Hematopoietic multipotent progenitor cell (in vitro differentiated cells): ENCODE data around the gene LEMD1. TPM values are rescaled to one million over a fixed set of nuclear protein-coding genes. Genes with fewer than 3 reads are reported as not detected.
"Not testable (repeated sequence)": the region's sequence is repeated elsewhere in the genome, so short reads cannot be mapped to it uniquely, and the experiment has no call there.

ENCODE experiments used
- DNase-seq, 3 donors: peaks; one replicate each; pipeline ENCODE4 v3.0.0-alpha.2; 2011 to 2015; ENCODE audit warnings: low read depth in 2 of 3, low spot score in 2 of 3
- total RNA-seq: library from RNA; depleted of rRNA; stranded (reverse); fragments of >200 nt; gene quantifications from one replicate; pipeline ENCODE4 v1.2.3, GENCODE V29; 2012

LEMD1 gene
- total RNA-seq, 1 donor, result not detected

DNA sequence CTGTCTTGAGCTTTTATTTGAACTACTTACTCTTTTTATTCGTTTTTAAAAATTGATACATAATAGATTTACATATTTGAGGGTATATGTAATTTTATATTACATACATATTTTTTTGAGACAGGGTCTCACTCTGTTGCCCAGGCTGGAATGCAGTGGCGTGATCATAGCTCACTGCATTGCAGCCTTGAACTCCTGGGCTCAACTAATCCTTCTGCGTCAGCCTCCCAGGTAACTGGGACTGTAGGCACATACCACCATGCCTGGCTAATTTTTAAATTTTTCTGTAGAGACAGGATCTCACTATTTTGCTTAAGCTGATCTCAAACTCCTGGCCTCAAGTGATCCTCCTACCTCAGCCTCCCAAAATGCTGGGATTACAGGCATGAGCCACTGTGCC is 38.9 kb downstream of the LEMD1 start:
- not testable (repeated sequence) for DNase-seq

DNA sequence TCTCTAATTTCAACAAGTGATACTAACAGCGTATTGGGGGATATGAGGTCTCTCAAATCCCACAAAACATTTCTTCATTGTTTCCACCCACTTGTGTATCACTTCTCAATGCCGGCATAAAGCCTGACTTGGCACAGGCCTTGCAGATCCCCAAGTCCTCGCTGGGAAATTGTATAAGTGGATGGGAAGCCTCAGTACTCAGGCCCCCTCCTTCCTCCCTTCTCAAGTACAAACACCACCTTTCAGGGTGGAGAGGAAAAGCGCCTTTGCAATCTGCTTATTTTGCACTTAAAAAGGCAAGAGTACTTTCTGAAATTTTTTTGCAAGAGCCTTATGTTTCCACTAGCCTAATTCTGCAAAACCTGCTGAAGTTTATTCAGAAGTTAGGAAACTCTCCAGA is 39.3 kb downstream of the LEMD1 start:
- DNase-seq, result no peak

DNA sequence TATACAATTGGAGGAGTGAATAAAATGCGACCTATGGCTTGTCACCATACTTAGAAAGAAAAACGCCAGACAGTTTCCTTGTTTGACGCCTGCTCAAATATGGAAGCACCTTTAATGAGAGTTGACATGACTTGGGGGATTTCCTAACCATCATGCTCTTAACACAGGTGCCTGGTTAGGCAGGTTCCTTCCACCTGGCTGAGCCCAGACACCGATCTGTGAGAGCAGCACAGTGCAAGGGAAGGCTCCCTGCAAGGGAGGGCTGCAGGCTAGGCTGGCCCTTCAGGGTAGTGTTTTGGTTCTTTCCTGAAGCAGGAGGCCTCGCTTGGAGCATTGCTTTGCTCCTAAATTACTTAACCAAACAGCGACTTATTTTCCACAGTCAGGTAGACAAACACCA is 40.6 kb downstream of the LEMD1 start:
- DNase-seq, result no peak

DNA sequence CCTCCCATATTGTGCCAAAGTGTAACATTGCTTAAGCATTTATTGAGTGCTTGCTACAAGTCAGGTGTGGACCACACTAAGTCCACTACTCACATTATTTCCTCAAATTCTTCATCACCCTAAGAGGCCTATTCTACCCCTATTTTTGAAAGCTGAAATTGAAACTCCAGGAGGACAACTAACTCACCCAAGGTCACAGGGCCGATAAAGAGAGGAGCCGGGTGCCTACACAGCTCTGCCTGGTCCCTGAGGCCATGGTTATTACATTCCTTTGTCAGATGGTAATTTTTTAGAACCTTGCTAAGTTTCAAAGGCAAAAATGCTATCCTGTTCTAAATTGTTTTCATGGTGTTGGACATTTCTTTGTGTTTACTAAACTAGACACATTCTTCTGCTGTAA is 41.0 kb downstream of the LEMD1 start:
- DNase-seq, result no peak

DNA sequence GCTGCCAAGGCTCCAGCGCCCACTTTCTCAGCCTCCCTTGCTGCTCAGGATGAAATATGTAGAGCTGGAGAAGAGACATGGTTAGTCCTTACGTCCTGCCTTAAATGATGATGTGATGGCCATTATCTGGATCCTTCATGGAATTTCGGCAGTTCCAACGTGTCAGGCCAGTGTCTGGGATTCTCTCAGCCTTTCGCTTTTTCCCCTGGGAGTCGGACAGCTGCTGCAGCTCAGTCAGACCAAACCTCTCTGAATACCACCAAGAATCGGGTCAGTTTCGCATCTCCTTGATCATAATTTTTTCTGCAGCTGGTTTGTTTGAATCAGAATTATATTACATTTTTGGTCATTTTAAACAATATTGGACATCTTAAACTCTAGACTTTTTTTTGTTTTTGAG is 42.8 kb downstream of the LEMD1 start:
- DNase-seq, result no peak

DNA sequence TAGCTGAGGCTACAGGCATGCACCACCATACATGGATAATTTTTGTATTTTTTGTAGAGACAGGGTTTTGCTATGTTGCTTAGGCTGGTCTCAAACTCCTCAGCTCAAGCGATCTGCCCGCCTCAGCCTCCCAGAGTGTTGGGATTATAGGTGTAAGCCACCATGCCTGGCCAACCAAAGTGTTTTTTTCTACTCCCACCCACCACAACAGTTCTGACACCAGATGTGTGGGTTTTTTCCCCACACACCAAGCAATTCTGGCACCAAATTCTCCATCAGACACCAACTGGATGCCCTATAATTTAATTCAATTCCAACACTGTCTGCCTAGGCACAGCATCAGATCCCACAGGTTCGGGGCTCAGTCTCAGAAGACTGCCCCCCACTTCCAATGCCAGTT is 44.5 kb downstream of the LEMD1 start:
- DNase-seq, result no peak

DNA sequence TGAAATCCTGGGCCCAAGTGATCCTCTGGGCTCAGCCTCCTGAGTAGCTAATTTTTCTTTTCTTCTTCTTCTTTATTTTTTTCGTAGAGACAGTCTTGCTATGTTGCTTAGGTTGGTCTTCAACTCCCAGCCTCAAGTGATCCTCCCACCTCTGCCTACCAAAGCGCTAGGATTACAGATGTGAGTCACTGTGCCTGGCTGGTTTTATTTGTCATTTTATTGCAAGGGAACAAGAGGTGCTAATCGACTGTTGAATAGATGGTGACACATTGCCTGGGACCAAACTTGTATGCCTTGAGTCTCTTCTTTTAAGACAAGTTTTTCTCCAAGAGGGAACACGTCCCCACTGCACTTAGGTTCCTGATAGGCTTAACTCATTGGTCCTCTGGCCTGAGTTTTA is 45.1 kb downstream of the LEMD1 start:
- DNase-seq, result no peak

DNA sequence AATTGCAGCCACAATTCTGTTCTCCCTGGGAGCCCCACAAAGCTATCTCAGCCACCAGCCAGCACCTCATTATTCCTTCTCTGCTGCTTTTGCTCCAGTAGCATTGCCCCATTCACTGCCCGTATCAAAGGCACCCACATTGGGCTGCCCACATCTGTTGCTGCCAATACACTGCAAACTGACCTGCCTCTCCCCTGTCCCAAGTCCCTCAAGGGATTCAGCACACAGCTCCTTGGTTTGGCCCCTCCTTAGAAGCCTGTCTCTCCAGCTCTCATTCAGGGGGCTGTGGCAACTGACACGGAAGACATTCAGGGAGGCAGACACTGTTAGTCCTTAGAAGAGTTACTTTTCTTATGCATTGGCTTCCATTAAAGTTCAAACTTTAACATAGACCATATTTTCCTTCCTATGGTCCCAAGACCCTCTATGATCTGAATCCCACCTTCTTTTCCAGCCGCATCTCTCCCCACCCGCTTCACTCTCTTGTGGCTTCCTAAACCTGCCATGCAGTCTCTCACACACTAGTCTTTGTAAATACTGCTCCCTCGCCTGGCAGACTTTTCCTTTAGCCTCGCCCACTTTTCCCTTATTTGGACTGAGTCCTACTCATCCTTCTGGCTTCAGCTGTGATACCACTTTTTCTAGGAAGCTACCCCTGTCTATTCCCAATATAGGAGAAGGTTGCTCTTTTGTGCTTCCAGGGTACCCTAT is 45.9 kb downstream of the LEMD1 start:
- no peak for DNase-seq

DNA sequence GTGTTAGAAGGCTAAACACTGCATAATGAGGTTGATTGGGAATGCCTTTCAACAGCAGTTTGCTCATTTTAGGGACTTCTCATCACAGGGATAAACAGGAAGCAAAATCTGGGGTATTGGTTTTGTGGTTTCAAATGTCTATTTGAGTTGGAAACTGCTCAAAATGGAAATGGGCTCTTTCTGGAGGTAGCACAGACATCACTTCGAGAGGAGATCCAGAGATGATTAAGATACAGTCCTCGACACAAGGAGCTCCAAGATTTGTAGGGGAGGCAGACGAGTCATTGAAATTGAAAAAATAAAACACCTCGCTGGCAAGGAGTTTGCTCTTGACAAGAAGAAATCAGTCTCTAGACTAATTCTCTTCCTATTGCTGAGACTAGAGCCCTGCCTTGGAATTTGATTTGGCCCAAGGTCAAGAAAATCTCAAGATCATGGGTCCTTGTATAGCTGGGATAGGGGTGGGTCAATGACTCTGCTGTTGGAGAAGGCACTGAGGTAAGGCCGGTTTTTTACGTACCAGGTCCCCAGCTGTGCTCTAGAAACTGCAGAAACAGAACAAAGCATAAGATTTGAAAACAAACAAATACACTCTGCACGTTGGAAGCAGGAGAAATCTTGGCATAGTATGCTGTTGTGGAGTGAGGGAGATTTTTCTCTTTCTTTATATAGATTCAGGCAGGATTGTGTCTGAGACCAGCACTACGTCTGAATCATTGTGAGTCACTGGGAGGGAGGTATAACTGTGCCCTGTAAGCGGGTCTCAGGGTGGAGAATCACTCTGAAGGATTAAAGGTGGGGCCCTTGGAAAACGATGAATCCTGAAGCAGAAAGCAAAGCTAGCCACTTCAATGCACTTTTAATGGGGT is 47.4 kb downstream of the LEMD1 start:
- no peak for DNase-seq

DNA sequence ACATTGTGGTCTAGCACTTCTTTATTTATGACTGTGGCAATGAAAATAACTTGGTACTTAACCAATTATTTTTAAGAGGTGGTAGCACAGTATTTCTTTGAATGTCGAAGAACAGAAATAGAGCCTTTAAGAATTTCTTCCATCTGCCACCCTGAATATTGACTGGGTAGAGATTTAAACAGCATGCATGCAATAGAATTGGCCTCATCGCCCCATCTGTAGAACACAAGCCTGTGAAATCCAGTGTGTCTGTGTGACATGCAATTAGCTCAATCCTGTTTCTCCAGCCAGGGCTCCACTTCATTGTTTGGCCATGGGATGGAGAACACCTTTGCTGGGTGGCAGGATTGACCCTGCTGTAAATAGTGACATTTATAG is 48.1 kb downstream of the LEMD1 start:
- DNase-seq, result no peak

DNA sequence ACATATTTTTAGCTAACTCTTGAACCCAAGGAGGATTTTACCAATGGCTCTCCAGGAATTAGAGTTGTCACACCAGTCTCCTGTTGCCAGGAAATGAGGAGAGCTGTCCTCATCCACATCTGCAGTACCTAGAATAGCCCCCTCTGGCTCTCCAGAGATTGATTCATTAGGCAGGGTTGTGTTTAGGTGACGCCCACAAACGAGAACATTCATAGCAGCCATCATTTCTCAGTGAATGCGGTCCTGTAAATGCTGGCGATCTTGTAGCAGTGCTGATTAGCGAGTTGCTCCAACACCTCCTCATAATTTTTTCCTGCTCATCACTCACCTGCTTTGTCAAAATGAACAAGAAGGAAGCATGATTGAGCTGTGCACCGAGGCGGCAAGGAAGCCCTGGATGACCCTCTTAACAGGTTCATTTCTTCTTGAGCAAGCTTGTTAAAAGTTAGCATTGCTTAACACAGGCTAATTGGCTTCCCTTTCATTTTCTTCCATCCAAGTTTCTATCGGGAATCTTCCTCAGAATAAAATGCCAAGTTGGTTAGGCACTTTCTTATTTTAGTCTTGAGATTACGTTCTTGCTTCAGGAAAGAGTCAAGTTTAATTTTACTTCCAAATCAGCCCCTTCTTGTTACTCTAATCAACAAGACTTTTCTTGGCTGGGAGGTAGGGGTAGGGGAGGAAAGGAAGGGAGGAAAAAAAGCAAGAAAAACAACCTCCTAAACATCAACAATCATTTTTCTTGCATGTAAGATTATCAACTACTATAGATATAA is 48.6 kb downstream of the LEMD1 start:
- DNase-seq, result no peak

DNA sequence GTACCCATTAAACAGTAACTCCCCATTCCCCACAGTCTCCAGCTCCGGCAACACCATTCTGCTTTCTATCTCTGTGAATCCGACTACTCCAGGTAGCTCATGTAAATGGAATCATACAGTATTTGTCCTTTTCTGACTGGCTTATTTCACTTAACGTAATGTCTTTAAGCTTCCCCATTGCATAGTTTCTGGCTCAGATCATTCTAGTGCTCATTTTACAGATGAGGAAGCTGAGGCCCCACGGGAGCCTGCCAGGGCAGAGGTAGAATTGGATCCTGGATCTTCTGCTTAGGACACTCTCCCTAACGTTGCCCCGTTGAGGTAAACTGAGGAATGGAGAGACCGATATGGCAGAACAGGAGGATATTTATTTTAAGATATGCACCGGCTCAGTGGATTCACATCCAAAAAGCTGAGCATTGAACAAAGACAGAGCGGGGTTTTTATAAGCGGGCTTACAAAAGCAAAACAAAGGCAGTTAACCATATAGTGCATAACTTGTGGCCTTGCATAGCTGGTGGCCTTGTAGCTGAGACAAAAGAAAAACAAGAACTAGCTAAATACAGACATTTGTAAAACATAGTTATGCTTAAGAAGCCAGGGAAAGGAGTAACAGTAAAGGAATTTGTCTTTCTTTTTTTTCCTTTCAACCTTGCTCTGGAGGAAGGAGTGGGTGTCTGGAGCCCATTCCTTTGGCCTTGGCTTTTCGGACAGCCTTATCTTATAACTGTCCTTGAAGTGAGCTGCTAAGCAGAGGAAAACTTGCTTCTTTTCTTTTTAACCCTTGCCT is 49.8 kb downstream of the LEMD1 start:
- DNase-seq, result no peak

DNA sequence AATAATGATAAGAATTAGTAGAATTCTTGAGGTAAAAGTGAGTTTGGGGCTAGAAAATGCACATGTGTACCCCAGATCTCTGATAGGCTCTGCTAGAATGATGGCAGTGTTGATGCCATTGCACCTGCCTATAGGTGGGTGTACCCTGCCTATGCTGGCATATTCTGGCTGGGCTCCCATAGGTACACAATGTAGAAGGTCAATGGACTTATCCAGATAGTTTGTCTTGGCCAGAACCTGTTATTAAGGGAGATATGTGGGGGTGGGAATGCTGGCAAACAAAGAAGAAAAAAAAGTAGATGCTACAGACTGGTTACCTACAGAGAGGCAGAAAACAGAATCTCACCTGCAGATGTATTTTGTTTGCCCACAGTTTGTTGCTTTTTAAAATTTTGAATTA is 51.1 kb downstream of the LEMD1 start:
- no peak for DNase-seq

DNA sequence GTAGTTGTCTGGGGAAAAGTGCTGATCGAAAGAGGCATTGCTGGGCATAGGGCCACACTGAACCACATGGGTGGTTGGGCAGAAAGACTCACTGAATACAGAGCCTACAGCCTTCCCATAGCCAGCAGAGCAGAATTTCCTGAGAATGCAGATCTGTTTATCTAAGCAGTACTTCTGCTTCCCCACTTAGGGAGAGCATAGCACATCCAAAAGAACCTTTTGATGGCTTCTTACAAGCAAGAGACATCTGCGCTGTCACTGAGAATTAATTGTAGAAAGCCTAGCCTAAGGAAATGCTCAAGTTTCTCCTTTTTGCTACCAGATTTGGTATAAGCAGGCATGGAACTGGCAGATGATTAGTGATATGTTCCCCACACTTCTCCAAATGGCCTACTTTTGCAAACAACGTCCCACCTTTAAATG is 52.1 kb downstream of the LEMD1 start:
- peak in 1 of 3 donors; percentile 36 for DNase-seq

DNA sequence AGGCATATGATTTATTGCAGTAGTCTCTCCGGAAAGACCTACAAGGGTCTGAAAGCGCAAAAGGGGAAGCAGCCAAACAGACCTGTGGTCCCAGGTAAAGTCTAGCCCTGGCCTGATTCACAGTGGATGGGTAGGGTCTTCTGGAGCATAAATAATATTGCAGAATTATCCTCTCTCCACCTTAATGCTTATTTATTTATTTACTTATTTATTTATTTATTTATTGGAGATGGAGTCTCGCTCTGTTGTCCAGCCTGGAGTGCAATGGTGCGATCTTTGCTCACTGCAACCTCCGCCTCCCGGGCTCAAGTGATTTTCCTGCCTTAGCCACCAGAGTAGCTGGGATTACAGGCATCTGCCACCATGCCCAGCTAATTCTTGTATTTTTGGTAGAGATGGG is 53.4 kb downstream of the LEMD1 start:
- DNase-seq, result no peak

DNA sequence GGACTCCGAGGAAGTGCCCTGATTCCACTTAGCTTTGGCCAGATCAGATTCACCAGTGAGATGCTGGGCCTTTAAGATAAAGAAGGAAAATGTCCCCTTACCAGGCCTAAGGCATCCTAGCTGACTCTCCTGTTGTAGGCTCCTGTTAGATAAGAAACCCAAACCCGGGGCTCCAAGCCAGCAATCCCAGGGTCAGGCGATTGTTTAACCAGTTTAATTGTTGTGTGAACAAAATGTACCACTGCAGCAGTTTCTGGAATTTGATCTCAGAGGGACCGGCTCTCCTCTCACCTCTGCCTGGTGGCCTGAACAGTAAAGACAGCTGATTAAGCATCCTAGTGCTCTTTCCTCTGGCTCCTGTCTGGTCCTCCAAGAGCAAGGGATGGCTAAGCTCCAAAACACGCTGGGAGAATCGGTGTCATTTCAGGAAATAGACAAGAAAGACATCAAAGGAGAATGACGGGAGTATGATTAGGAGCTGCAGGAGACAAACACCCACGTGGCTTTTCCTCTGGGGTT is 55.9 kb downstream of the LEMD1 start:
- no peak for DNase-seq

DNA sequence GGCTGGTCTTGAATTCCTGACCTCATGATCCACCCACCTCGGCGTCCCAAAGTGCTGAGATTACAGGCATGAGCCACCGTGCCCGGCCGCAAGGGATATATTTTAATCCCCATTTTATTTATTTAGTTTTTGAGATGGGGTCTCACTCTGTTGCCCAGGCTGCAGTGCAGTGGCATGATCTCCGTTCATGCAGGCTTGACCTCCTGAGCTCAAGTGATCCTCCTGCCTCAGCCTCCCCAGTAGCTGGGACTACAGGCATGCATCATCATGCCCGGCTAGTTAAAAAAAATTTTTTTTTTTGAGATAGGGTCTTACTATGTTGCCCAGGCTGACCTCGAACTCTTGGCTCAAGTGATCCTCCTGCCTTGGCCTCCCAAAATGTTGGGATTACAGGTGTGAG is 56.8 kb downstream of the LEMD1 start:
- DNase-seq, result not testable (repeated sequence)

DNA sequence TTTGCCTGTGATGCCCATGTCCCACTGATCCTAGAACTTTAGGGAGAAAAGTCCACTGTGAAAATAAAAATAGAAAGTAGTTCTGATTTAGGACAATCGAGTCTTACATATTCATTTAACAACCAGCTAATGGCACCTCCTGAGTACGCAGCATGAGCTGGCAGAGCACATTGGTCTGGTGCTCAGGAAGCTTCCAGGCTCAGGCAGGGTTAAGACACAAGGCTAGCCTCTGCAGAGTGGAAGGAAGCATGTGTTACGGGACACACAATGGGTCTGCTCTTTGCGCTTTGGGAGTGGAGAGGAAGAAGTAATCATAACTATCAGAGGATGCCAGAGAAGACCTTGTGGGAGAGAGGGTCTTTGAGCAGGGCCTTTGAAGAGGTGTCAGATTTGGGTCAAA is 61.0 kb downstream of the LEMD1 start:
- DNase-seq, result no peak

DNA sequence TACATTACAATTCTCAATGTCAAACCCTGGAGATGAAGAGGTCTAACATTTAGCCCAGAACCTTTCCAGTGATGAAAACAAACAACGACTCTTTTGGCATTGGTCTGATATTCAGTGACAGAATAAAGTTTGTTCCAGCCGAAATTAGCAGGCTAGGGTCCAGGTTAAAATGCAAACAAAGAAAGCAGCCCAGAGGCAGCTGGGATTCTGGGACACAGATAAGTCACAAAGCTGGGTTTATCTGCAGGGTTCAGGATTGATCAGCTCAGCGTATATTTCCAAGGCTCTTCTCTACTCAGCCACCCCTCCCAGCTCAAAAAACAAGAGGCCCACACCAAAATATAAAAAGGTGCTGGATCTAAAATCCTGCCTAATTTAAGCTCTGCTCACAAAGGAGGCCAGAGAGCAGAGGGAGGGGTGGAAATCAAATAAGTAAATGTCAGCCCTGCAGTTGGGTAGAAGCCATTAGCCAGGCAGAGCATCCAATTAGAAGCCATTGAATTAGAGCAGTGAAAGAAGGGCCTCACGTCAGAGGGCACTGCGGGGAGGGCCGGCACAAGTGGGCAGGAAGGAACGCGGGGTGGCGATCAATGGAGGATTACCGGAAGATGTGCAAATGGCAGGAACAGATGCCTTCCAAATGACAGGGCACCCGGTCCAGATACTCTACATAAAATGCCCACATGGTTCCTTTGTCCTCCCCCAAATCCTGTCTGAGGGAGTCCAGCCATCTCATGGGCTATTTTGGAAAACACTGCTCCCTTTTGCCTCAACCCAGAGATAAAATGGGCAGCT is 61.9 kb downstream of the LEMD1 start:
- DNase-seq, result no peak

DNA sequence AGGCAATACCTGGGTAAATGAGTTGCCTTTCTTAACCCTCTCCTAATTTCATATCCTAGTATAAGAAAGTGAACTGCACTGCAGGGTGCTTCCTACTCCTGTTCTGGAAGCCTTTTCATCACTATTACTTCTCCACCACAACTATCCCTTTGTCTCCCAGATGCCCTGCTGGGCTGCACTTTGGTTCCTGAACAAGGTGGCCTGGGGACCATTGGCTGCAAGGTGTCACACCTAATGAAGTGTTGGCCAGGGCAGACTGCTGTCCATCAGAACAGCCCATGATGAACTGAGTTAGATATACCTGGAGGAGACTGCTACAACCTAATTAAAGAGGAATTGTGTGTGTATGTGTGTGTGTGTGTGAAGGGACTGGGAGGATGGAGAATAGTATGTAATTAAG is 63.3 kb downstream of the LEMD1 start:
- DNase-seq, result no peak
